RPMI8226 (cell line): Measurements from ENCODE around the gene RNF220.
"Not testable (repeated sequence)": the region's sequence is repeated elsewhere in the genome, so short reads cannot be mapped to it uniquely, and the experiment has no call there.

Experiments used
- DNase-seq: peaks from one replicate; pipeline ENCODE4 v3.0.0-alpha.2; 2015

Gene RNF220

GRCh38 chr1:44661781-44662682 is 257.0 kb downstream of the RNF220 start:
- DNase-seq: peak; percentile 30

- DNase-seq: no peak
Observed at GRCh38 chr1:44662683-44663030, 257.6 kb downstream of the RNF220 start.

- no peak for DNase-seq
Observed at GRCh38 chr1:44663417-44663816, 258.4 kb downstream of the RNF220 start.

- DNase-seq: no peak
Observed at GRCh38 chr1:44664730-44665370, 259.8 kb downstream of the RNF220 start.

- DNase-seq: not testable (repeated sequence)
Observed at GRCh38 chr1:44666719-44667118, 261.7 kb downstream of the RNF220 start.

- DNase-seq: peak; percentile 94
Observed at GRCh38 chr1:44670751-44671640, 265.9 kb downstream of the RNF220 start.

- peak; percentile 91 for DNase-seq
Observed at GRCh38 chr1:44672254-44672955, 267.4 kb downstream of the RNF220 start.

- DNase-seq: no peak
Observed at GRCh38 chr1:44672961-44673674, 268.1 kb downstream of the RNF220 start.

GRCh38 chr1:44673675-44674112 is 268.6 kb downstream of the RNF220 start:
- no peak for DNase-seq

GRCh38 chr1:44674113-44675000 is 269.3 kb downstream of the RNF220 start, which contains the start of the genes ARMH1 and TMEM53:
TSS of gene ARMH1 (plus strand) at chr1:44674714. CDS start at chr1:44689698, 14,984 bp downstream.
TSS of gene TMEM53 (minus strand) at chr1:44674481. CDS start at chr1:44674391, 90 bp downstream.
- peak; percentile 100 for DNase-seq

GRCh38 chr1:44675186-44675585 is 270.1 kb downstream of the RNF220 start:
- no peak for DNase-seq

GRCh38 chr1:44676484-44677200 is 271.6 kb downstream of the RNF220 start:
- peak; percentile 77 for DNase-seq

GRCh38 chr1:44677201-44677766 is 272.2 kb downstream of the RNF220 start:
- peak; percentile 76 for DNase-seq

- DNase-seq: no peak
Observed at GRCh38 chr1:44678120-44678519, 273.1 kb downstream of the RNF220 start.

- peak; percentile 54 for DNase-seq
Observed at GRCh38 chr1:44678626-44679025, 273.6 kb downstream of the RNF220 start.

GRCh38 chr1:44679468-44679867 is 274.4 kb downstream of the RNF220 start:
- no peak for DNase-seq

- no peak for DNase-seq
Observed at GRCh38 chr1:44681905-44682882, 277.1 kb downstream of the RNF220 start.

- DNase-seq: no peak
Observed at GRCh38 chr1:44682883-44683265, 277.8 kb downstream of the RNF220 start.
